Tongue (tissue), 2 donors: Measurements from ENCODE around the gene P2RY1. TPM values are rescaled to one million over a fixed set of nuclear protein-coding genes. Genes with fewer than 3 reads are reported as not detected.
"Not testable (repeated sequence)": the region's sequence is repeated elsewhere in the genome, so short reads cannot be mapped to it uniquely, and the experiment has no call there.

Experiments
- DNase-seq: peaks from one replicate; pipeline ENCODE4 v3.0.0-alpha.2; 2015
- total RNA-seq: library from RNA; depleted of rRNA; stranded (reverse); fragments of >200 nt; gene quantifications from one replicate; pipeline ENCODE4 v1.2.3, GENCODE V29; 2014

The P2RY1 gene
- total RNA-seq, 1 donor from 2014 or later: 16.9 TPM

GRCh38 chr3:152836269-152836668 is 1.3 kb downstream of the P2RY1 start:
- no peak for DNase-seq

DNA sequence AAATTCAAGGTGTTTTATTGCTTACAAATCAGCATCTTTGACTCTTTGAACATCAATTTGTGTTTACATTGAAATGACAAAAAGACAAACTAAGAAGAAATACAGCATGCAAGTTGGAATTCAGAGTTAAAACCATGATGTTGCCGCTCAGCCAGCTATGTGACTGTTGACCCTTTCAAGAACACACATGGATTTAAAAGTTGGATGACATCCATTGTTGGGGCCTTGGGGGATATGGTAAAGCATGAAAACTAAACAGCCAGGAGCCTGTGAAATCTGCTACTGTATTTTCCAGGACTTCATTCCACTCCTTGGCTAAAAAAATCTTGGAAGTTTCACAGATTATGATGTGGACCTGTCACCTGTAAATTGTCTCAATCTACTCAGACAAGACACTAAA is 4.6 kb downstream of the P2RY1 start:
- DNase-seq: peak; percentile 74

- DNase-seq: peak; percentile 21
Observed at GRCh38 chr3:152841131-152841530, 6.2 kb downstream of the P2RY1 start.

DNA sequence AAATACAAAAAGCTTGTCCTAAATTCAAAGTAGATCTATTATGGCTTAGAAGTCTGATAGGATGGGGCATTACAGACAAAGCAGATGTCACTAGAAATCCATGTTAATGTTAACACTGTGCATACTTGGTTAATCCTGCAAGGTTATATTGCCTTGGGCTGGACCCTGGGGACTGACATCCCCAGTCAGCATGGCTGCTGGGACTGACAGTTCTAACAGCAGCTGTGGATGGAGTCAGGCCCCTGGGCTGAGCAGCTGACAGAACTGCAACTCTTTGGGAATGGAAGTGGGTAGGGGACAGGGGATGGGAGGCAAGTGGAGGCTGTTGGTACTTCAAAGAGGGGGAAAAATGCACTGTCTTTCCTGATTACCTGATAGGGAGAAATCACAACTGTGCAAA is 7.5 kb downstream of the P2RY1 start:
- peak; percentile 55 for DNase-seq

- no peak for DNase-seq
Observed at GRCh38 chr3:152843955-152844354, 9.0 kb downstream of the P2RY1 start.

GRCh38 chr3:152846572-152847202 is 11.8 kb downstream of the P2RY1 start:
- DNase-seq: not testable (repeated sequence)

DNA sequence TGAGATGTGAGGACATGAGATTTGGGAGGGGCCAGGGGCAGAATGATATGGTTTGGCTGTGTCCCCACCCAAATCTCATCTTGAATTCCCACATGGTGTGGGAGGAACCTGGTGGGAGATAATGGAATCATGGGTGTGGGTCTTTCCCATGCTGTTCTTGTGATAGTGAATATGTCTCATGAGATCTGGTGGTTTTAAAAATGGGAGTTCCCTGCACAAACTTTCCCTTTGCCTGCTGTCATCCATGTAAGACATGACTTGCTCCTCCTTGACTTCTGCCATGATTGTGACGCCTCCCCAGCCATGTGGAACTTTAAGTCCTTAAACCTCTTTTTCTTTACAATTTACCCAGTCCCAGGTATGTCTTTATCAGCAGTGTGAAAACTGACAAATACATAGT is 12.7 kb downstream of the P2RY1 start:
- not testable (repeated sequence) for DNase-seq

- no peak for DNase-seq
Observed at GRCh38 chr3:152849996-152850578, 15.2 kb downstream of the P2RY1 start.

GRCh38 chr3:152853196-152853595 is 18.3 kb downstream of the P2RY1 start:
- DNase-seq: no peak

DNA sequence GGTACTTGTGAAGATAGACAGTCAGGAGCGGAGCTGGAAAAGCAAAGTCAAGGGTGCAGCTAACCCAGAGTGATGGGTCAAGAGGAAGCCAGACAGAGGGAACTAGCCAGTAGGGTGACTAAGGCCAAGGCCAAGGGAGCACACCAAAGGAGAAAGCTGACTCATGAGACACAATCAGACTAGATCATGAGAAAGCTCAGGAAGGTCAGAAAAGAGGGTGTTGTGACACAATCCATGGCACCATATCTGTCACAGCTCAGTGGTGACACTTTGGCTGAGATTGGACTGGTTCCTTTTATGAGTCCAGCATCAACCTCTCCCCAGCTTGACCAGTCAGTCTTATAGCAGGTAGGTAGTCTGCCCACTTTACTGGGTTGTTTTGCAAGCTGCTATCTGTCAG is 22.2 kb downstream of the P2RY1 start:
- DNase-seq: no peak

DNA sequence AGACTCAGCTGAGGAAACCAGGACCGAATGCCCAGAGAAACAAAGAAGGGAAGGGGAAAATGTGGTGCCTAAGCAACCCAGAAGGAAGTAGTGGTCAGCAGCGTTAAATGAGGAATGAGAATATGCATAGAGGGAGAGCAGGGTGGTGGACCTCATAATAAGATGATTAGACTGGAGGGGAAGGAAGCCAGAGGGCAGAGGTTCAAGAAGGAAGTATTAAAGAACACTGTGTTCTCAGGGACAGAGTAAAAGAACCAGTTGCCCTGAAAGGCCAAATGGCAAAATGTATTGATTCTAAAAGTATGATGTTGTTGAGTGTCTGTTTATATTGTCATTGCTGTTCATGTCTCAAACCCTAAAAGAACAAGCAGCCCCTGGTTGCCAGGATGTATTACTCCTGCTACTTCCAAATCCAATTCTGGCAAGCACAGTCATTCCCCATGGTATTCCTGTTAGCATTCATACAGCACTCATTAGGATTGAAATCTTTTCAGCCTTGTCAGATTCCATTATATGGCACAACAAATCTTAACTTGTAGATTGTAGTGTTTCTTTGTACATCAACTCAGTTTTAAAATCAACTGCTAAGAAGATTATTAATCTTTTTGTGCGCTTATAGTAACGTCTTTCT is 23.4 kb downstream of the P2RY1 start:
- DNase-seq: no peak

GRCh38 chr3:152860736-152861135 is 25.8 kb downstream of the P2RY1 start:
- DNase-seq: no peak

GRCh38 chr3:152865668-152866245 is 30.8 kb downstream of the P2RY1 start:
- no peak for DNase-seq

DNA sequence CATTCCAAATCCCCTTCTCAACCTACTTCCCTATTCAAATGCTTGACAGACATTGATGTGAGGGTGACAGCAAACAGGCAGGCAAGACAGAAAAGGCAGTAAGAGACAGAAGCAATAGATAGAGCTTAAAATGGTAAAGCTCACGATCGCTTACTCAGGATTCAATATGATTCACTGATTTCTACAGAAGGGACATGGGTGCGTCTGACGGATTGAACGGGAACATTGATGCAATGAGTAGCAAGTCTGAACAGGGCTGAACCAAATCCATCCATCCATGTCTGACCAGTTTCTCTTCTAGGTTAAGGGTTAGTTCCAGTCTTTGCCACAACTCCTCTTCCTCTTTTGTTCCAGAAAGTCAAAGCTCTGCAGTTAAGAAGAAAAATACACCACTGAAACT is 35.1 kb downstream of the P2RY1 start:
- DNase-seq: no peak

DNA sequence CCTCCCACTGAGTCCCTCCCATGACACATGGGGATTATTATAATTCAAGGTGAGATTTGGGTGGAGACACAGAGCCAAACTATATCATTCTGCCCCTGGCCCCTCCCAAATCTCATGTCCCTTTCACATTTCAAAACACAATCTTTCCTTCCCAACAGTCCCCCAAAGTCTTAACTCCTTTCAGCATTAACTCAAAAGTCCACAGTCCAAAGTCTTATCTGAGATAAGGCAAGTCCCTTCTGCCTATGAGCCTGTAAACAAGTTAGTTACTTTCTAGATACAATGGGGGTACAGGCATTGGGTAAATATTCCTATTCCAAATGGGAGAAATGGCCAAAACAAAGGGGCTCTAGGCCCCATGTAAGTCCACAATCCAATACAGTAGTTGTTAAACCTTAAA is 38.4 kb downstream of the P2RY1 start:
- DNase-seq: not testable (repeated sequence)

DNA sequence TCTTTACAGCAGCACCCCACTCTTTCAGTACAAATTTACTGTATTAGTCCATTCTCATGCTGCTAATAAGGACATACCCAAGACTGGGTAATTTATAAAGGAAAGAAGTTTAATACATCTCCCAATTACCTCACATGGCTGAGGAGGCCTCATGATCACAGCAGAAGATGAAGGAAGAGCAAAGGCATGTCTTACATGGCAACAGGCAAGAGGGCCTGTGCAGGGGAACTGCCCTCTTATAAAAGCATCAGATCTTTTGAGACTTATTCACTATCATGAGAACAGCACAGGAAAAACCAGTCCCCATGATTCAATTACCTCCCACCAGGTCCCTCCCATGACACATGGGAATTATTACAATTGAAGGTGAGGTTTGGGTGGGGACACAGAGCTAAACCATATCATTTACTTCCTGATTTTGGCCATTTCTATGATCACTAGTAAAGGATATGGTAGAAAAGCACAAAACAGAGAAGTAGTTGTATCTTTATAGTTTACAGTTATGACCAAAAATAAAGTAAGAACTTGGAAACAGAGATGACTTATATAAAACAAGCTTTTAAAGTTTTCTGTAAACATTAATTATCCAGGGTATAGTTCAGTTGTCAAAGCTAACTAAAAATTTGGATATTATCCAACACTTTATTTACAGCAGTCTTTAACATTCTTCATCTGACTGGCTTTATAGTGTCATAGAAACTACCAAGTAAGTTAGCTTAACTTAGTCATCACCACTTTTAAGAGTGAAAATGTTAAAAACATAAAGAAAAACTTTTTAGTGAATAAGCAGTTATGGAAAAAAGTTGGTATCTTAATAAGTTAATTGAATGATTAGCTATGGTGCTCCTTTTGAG is 40.2 kb downstream of the P2RY1 start:
- no peak for DNase-seq

- no peak for DNase-seq
Observed at GRCh38 chr3:152879130-152879789, 44.3 kb downstream of the P2RY1 start.

- DNase-seq: no peak
Observed at GRCh38 chr3:152879790-152880174, 44.9 kb downstream of the P2RY1 start.

DNA sequence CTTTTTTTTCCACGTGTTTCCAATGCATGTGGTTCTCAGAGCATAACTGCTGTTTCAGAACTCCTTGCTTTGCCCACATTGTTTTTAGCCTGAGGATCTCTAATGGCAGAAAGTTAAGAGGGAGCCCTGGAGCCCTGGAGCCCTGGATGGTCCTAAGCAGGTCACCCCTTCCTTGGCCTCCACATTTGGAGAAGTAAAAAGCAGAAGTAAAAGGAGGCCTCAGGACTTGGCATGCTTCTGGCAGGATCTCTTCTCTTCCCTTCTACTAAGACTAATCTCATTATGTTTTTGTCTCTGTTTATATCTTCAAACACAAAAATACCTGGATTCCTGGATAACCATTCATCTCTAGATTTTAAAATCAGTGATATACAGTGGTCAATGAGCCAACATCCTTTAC is 50.1 kb downstream of the P2RY1 start:
- no peak for DNase-seq
